HTR-8/SVneo (cell line): Measurements from ENCODE around the gene BCL7A.

Experiments
- DNase-seq: peaks from one replicate; pipeline ENCODE4 v3.0.0; 2011; ENCODE audit warnings: low spot score, mixed read lengths; ENCODE audit not compliant: insufficient read length
- FAIRE-seq: peaks from 2 replicates; lab custom pipeline; 2011; peaks lifted over from hg19 to GRCh38; lab: Jason Lieb, UNC

BCL7A gene

DNA sequence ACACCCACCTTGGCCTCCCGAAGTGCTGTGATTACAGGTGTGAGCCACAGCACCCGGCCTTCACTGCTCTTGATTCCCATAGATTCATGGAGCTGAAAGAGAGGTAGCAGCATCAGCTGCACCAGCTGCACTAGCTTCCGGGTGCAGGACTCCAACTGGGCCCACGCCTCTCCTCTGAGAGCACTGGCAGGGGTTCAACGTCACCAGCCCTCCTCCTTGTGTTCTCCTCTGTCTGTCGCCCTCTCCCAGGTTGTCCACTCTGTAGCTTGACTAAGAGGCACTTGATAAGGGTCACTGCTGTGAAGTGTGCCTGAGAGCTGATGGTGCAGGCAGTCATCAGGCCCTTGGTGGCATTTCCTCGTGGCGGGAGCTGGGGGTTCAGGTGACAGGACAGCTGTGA lies 85.2 kb downstream of the BCL7A start:
- FAIRE-seq, result no peak

DNA sequence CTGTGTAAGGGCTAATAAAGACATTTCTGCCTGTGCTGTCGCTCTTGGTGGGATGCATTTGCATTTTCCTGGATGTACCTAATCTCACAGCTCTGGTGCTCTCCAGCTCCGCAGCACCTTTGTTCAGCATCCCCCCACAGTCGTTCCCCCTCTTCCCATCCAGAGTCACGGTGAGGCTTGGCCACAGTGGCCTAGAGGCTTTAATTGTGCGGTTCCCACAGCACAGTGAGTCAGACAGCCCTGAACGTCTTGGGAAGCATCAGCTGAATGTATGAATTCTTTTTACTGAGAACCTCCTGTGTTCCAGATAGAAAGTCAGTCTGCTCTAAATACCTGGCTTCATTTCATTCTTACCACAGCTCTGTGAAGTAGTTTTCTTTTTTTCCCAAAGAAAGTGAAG lies 85.6 kb downstream of the BCL7A start:
- FAIRE-seq (no peak), DNase-seq (no peak)

More for the DNA sequence above, 85.2 kb downstream of the BCL7A start:
- no peak for DNase-seq

DNA sequence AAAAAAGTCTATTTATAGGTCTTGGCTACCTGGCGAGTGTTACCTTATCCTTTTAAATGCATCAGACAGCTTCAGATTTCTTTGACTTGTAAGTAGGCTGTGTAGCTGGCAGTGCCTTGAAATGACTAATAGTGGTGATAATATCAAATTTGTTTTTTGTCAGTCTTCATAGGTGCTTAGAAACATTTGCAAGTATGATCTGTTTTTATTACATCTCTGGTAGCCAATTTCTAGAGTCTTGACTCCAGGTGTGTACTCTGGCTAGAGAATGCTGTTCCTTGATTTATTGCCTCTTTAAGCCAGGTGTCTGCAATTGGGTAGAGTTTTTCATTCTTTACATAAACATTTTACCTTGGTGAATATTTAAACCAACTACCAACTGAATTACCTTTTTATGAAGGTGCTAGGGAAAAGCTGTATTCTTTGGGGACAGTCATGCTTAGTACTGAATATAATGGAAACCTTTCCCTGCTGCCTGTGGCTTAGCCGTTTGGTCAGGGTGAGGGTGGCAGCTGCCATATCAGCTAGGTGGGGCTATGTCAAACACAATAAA lies 89.5 kb downstream of the BCL7A start:
- DNase-seq (no peak), FAIRE-seq (no peak)
